Fibroblast of mammary gland (primary cell): ENCODE measurements around the gene ADPRM.
A peak's percentile ranks its signal among the peaks of the same experiment; 100 is the strongest.

ENCODE experiments used
- DNase-seq: peaks from one replicate; pipeline ENCODE4 v3.0.0-alpha.2; 2010; ENCODE audit warnings: low read depth
- H3K4me3 ChIP-seq: 2 replicates; pipeline ENCODE4 v1.5.1; 2011; ENCODE audit warnings: low read depth, mild to moderate bottlenecking, low read length, moderate library complexity; ENCODE audit not compliant: control insufficient read depth
- CTCF ChIP-seq: conservative IDR thresholded peaks from 2 replicates; pipeline ENCODE4 v1.5.1; 2011; ENCODE audit warnings: low read depth, low read length, inconsistent platforms; ENCODE audit not compliant: control insufficient read depth, insufficient read depth

The ADPRM gene

GRCh38 chr17:10698096-10698818, 863 bp downstream of the ADPRM start:
- no peak for TF ChIP-seq CTCF
- H3K4me3 ChIP-seq, result peak overlapping the region; percentile 95
- peak; percentile 63 for DNase-seq

DNA sequence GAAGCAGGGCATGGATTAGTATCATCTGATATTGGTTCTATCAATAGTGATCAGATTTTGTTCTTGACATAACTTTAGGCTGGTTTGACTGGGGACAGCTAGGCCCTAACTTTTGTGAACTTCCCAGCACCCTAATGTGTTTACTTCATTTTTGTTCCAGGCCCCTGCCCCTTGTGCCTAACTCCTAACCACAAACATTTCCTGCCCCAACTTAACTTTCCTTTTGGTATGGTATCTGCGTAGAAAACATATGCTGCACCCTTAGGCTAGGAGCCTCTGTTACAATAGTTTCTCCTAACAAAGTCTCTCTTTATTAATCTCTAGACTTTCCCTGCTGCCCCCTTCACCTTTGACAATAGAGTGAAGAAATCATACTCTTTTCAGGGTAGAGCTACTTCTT, 2.5 kb downstream of the ADPRM start:
- H3K4me3 ChIP-seq, result no peak overlapping the region
- no peak for TF ChIP-seq CTCF
- no peak for DNase-seq

GRCh38 chr17:10702574-10702973, 5.2 kb downstream of the ADPRM start:
- H3K4me3 ChIP-seq, result no peak overlapping the region
- TF ChIP-seq CTCF, result no peak
- peak; percentile 61 for DNase-seq

GRCh38 chr17:10705727-10706126, 8.3 kb downstream of the ADPRM start:
- H3K4me3 ChIP-seq, result no peak overlapping the region
- DNase-seq, result no peak
- TF ChIP-seq CTCF, result no peak

- DNase-seq, result no peak
- no peak for TF ChIP-seq CTCF
- H3K4me3 ChIP-seq, result no peak overlapping the region
These were observed 15.9 kb downstream of the ADPRM start for GRCh38 chr17:10713318-10713717.

DNA sequence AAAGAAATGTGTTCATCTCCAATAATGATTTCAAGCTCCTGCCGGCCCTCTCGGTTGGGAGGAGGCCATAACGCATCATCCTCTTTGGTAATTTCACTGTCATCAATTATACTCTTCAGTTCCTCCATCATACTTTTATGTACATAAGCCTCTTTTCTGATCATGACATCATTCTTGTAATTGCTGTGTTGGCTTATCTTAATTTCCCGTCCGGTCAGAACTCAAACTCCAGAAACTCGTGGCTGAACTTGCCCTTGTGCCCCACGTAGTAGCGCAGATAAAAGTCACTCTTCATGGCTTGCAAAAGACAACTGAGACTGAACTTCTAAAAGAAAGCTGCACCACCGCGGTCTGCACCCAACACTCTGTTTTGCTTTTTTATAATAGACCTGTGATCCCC, 18.8 kb downstream of the ADPRM start:
- DNase-seq, result no peak
- no peak overlapping the region for H3K4me3 ChIP-seq
- no peak for TF ChIP-seq CTCF

DNA sequence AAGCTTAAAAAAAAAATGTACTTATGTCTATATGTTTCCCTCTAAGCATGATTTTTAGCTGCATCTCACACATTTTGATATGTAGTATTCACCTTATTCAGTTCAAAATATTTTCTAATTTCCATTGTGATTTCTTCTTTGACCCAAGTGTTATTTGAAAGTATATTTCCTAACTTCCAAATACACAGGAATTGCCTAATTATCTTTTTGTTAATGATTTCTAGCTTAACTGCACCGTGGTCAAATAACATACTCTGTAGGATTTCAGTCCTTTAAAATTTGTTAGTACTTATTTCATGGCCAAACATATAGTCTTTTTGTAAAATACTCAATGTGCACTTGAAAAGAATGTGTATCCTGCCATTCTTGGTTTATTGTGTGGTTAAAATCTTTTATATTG, 21.2 kb downstream of the ADPRM start:
- no peak for TF ChIP-seq CTCF
- DNase-seq, result no peak
- no peak overlapping the region for H3K4me3 ChIP-seq
